ENCODE measurements around the gene SFTA2. TPM values are rescaled to one million over a fixed set of nuclear protein-coding genes. Genes with fewer than 3 reads are reported as not detected.
"Not testable (repeated sequence)": the region's sequence is repeated elsewhere in the genome, so short reads cannot be mapped to it uniquely, and the experiment has no call there.

SFTA2 gene
- total and polyA plus RNA-seq, 8 donors: 2.8 to 94.7 (median 15.2) TPM; not detected in 3

GRCh38 chr6:30930506-30930905, 1.5 kb downstream of the SFTA2 start:
- intact Hi-C loops (cut with DNase I; ENCODE audit: low total_unique reads): no loop called here
- no peaks in the 10 kb centered on the region for H3K27me3 ChIP-seq
- no peak for DNase-seq
- no peak overlapping the region for H3K4me3 ChIP-seq
- peaks cover 3 to 10% (median 10%) of the 10 kb centered on the region in 4 donors for H3K9me3 ChIP-seq
- peaks cover 3 to 29% (median 6%) of the 10 kb centered on the region in 4 donors for H3K4me1 ChIP-seq
- WGBS, 5 donors: 87 to 97% (median 91%) methylated on average over 4 of the region's 4 CpGs
- TF ChIP-seq EP300 (IDR thresholded peaks at IDR 0.05): no peak
- no peak for TF ChIP-seq POLR2AphosphoS5 (IDR thresholded peaks at IDR 0.05)
- no peak for TF ChIP-seq POLR2A (IDR thresholded peaks at IDR 0.05)
- TF ChIP-seq CTCF (IDR thresholded peaks at IDR 0.05): no peak
- H3K36me3 ChIP-seq: peaks cover 9 to 29% (median 16%) of the 10 kb centered on the region in 4 donors
- no peak overlapping the region for H3K27ac ChIP-seq

GRCh38 chr6:30928677-30929076, 3.3 kb downstream of the SFTA2 start:
- intact Hi-C loops (cut with DNase I; ENCODE audit: low total_unique reads): no loop called here
- 86 to 98% (median 95%) methylated on average over 3 of the region's 3 CpGs for WGBS, 5 donors
- Histone ChIP-seq H3K9me3 (peaks cover 3 to 10% (median 10%) of the 10 kb centered on the region in 4 donors), H3K27ac (no peak overlapping the region), H3K27me3 (no peaks in the 10 kb centered on the region), H3K4me1 (peaks cover 3 to 29% (median 6%) of the 10 kb centered on the region in 4 donors), H3K36me3 (peaks cover 20 to 47% (median 34%) of the 10 kb centered on the region in 4 donors), H3K4me3 (no peak overlapping the region)
- no peak for TF ChIP-seq EP300 (IDR thresholded peaks at IDR 0.05)
- no peak for TF ChIP-seq POLR2A (IDR thresholded peaks at IDR 0.05)
- no peak for TF ChIP-seq POLR2AphosphoS5 (IDR thresholded peaks at IDR 0.05)
- no peak for TF ChIP-seq CTCF (IDR thresholded peaks at IDR 0.05)
- no peak for DNase-seq

GRCh38 chr6:30927080-30927479, 4.9 kb downstream of the SFTA2 start:
- peak overlapping the region in 4 of 5 donors; percentile 51 to 75 (median 58) for H3K27ac ChIP-seq
- H3K4me1 ChIP-seq: peaks cover 0 to 21% (median 4%) of the 10 kb centered on the region in 4 donors
- H3K27me3 ChIP-seq; DNase-seq; intact Hi-C loops (cut with DNase I; ENCODE audit: low total_unique reads); H3K4me3 ChIP-seq: not testable (repeated sequence)
- WGBS, 5 donors: 86 to 99% (median 95%) methylated on average over 3 of the region's 3 CpGs
- H3K9me3 ChIP-seq: peaks cover 3 to 10% (median 10%) of the 10 kb centered on the region in 4 donors
- peaks cover 36 to 63% (median 50%) of the 10 kb centered on the region in 4 donors for H3K36me3 ChIP-seq

GRCh38 chr6:30926644-30927043, 5.3 kb downstream of the SFTA2 start:
- H3K36me3 ChIP-seq: peaks cover 40 to 67% (median 55%) of the 10 kb centered on the region in 4 donors
- peak overlapping the region in 4 of 5 donors; percentile 51 to 75 (median 58) for H3K27ac ChIP-seq
- intact Hi-C loops (cut with DNase I; ENCODE audit: low total_unique reads): no loop called here
- H3K4me3 ChIP-seq: no peak overlapping the region
- DNase-seq: peak in 1 of 2 donors; percentile 76
- peaks cover 3 to 10% (median 10%) of the 10 kb centered on the region in 4 donors for H3K9me3 ChIP-seq
- WGBS, 5 donors: 67 to 78% (median 70%) methylated on average over 4 of the region's 4 CpGs
- TF ChIP-seq POLR2A (IDR thresholded peaks at IDR 0.05) (no peak), CTCF (IDR thresholded peaks at IDR 0.05) (no peak), POLR2AphosphoS5 (IDR thresholded peaks at IDR 0.05) (peak in 2 of 3 donors; percentile 32 to 60)
- H3K27me3 ChIP-seq: no peaks in the 10 kb centered on the region
- H3K4me1 ChIP-seq: peaks cover 0 to 17% (median 2%) of the 10 kb centered on the region in 4 donors

- intact Hi-C loops (cut with DNase I; ENCODE audit: low total_unique reads): loop anchor here (5.0 kb wide), 1 partner anchor 153 kb away; no protein-coding TSS in a partner anchor
- not testable (repeated sequence) for H3K9me3 ChIP-seq, DNase-seq, H3K27ac ChIP-seq, H3K27me3 ChIP-seq, H3K4me3 ChIP-seq
- 81 to 100% (median 86%) methylated on average over 1 to 9 of the region's 9 CpGs for WGBS, 5 donors
- Histone ChIP-seq H3K36me3 (peaks cover 61 to 92% (median 80%) of the 10 kb centered on the region in 4 donors), H3K4me1 (peaks cover 0 to 12% (median 0%) of the 10 kb centered on the region in 4 donors)
Measured at GRCh38 chr6:30924040-30924627, 7.8 kb downstream of the SFTA2 start.
